H9 (cell line): ENCODE results near the gene TMEM140. TPM values are rescaled to one million over a fixed set of nuclear protein-coding genes. Genes with fewer than 3 reads are reported as not detected.
A peak's percentile ranks its signal among the peaks of the same experiment; 100 is the strongest.

Source experiments
- DNase-seq: peaks from one replicate; pipeline ENCODE4 v3.0.0-alpha.2; 2017
- H2AFZ ChIP-seq: one replicate; pipeline ENCODE4 v1.6.1; 2013; ENCODE audit warnings: mild to moderate bottlenecking, low read length, control low read depth, moderate library complexity
- H2AK5ac ChIP-seq: 2 replicates; pipeline ENCODE4 v1.6.1; 2013; ENCODE audit warnings: low read length, control low read depth, mixed read lengths; ENCODE audit not compliant: insufficient read length
- H2BK120ac ChIP-seq: one replicate; pipeline ENCODE4 v1.6.1; 2013; ENCODE audit warnings: low read depth, mild to moderate bottlenecking, low read length, control low read depth, inconsistent platforms; ENCODE audit not compliant: poor library complexity, severe bottlenecking
- H2BK12ac ChIP-seq: 2 replicates; pipeline ENCODE4 v1.6.1; 2013; ENCODE audit warnings: low read length, control low read depth, mixed read lengths, low read depth; ENCODE audit not compliant: insufficient read length
- H2BK15ac ChIP-seq: 2 replicates; pipeline ENCODE4 v1.6.1; 2013; ENCODE audit warnings: low read depth, low read length, control low read depth
- H2BK20ac ChIP-seq: one replicate; pipeline ENCODE4 v1.6.1; 2013; ENCODE audit warnings: low read depth, mild to moderate bottlenecking, low read length, control low read depth, inconsistent platforms; ENCODE audit not compliant: poor library complexity, severe bottlenecking
- H2BK5ac ChIP-seq: 2 replicates; pipeline ENCODE4 v1.6.1; 2013; ENCODE audit warnings: low read length, control low read depth, mixed read lengths; ENCODE audit not compliant: insufficient read length
- H3K14ac ChIP-seq: 2 replicates; pipeline ENCODE4 v1.6.1; 2013; ENCODE audit warnings: low read length, control low read depth; ENCODE audit not compliant: insufficient read depth
- H3K18ac ChIP-seq: 2 replicates; pipeline ENCODE4 v1.6.1; 2013; ENCODE audit warnings: low read depth, mild to moderate bottlenecking, mixed read lengths, low read length, control low read depth; ENCODE audit not compliant: insufficient read length
- H3K23ac ChIP-seq: 2 replicates; pipeline ENCODE4 v1.6.1; 2013; ENCODE audit warnings: low read length, control low read depth, mixed read lengths, low read depth; ENCODE audit not compliant: insufficient read length
- H3K23me2 ChIP-seq: 2 replicates; pipeline ENCODE4 v1.6.1; 2013; ENCODE audit warnings: low read depth, mild to moderate bottlenecking, mixed read lengths, low read length, control low read depth; ENCODE audit not compliant: insufficient read length, poor library complexity, severe bottlenecking
- H3K27ac ChIP-seq: 2 replicates; pipeline ENCODE4 v1.5.1; 2013; ENCODE audit warnings: low read length, control low read depth, mixed read lengths, low read depth; ENCODE audit not compliant: insufficient read length
- H3K27me3 ChIP-seq: 2 replicates; pipeline ENCODE4 v1.6.1; 2013; ENCODE audit warnings: low read length, control low read depth, inconsistent platforms; ENCODE audit not compliant: insufficient read depth
- H3K4ac ChIP-seq: 2 replicates; pipeline ENCODE4 v1.6.1; 2013; ENCODE audit warnings: low read depth, mild to moderate bottlenecking, control low read depth, inconsistent platforms, low read length, moderate library complexity
- H3K4me1 ChIP-seq: 2 replicates; pipeline ENCODE4 v1.6.1; 2013; ENCODE audit warnings: low read length, control low read depth, inconsistent platforms; ENCODE audit not compliant: insufficient read depth
- H3K4me2 ChIP-seq: 2 replicates; pipeline ENCODE4 v1.6.1; 2013; ENCODE audit warnings: low read length, control low read depth, mixed read lengths; ENCODE audit not compliant: insufficient read length, insufficient read depth
- H3K56ac ChIP-seq: 2 replicates; pipeline ENCODE4 v1.6.1; 2013; ENCODE audit warnings: low read depth, mild to moderate bottlenecking, mixed read lengths, low read length, control low read depth; ENCODE audit not compliant: insufficient read length
- H3K79me1 ChIP-seq: 2 replicates; pipeline ENCODE4 v1.6.1; 2013; ENCODE audit warnings: low read depth, mild to moderate bottlenecking, moderate library complexity, low read length, control low read depth, inconsistent platforms; ENCODE audit not compliant: insufficient read depth, poor library complexity, severe bottlenecking
- H3K79me2 ChIP-seq: 2 replicates; pipeline ENCODE4 v1.6.1; 2013; ENCODE audit warnings: low read length, control low read depth, inconsistent platforms; ENCODE audit not compliant: insufficient read depth
- H3K9ac ChIP-seq: 2 replicates; pipeline ENCODE4 v1.6.1; 2013; ENCODE audit warnings: low read length, control low read depth, mixed read lengths; ENCODE audit not compliant: insufficient read length; ENCODE audit errors: extremely low read depth
- H3K9me3 ChIP-seq: one replicate; pipeline ENCODE4 v1.6.1; 2013; ENCODE audit warnings: low read depth, low read length, inconsistent platforms; ENCODE audit not compliant: control insufficient read depth
- H3T11ph ChIP-seq: one replicate; pipeline ENCODE4 v1.6.1; 2013; ENCODE audit warnings: mild to moderate bottlenecking, low read length, control low read depth, inconsistent platforms
- H4K20me1 ChIP-seq: one replicate; pipeline ENCODE4 v1.6.1; 2013; ENCODE audit not compliant: control insufficient read depth, insufficient read length, insufficient read depth
- H4K5ac ChIP-seq: 2 replicates; pipeline ENCODE4 v1.6.1; 2013; ENCODE audit warnings: low read depth, mild to moderate bottlenecking, mixed read lengths, low read length, control low read depth; ENCODE audit not compliant: insufficient read length
- H4K8ac ChIP-seq: replicated peaks from 2 replicates; pipeline ENCODE4 v1.6.1; 2013; ENCODE audit warnings: low read length, control low read depth, mixed read lengths, low read depth; ENCODE audit not compliant: insufficient read length
- H4K91ac ChIP-seq: 2 replicates; pipeline ENCODE4 v1.6.1; 2013; ENCODE audit warnings: low read depth, mild to moderate bottlenecking, moderate library complexity, mixed read lengths, low read length, control low read depth; ENCODE audit not compliant: insufficient read length
- H3K27ac Mint-ChIP-seq, 3 experiments: 2 replicates in 2 of 3; 3 replicates in 1 of 3; pipeline ENCODE4 v1.8.0; 2020 to 2021; ENCODE audit warnings: mixed read lengths in 3 of 3, mild to moderate bottlenecking in 1 of 3, moderate library complexity in 1 of 3
- H3K27me3 Mint-ChIP-seq: 2 replicates; pipeline ENCODE4 v1.8.0; 2021; ENCODE audit warnings: low read depth, mild to moderate bottlenecking, moderate library complexity, mixed read lengths
- H3K36me3 Mint-ChIP-seq, 3 experiments: 2 replicates in 2 of 3; 3 replicates in 1 of 3; pipeline ENCODE4 v1.8.0; 2020 to 2021; ENCODE audit warnings: low read depth in 3 of 3, mixed read lengths in 3 of 3; ENCODE audit not compliant: insufficient read depth in 1 of 3
- H3K4me1 Mint-ChIP-seq, 2 experiments: 2 replicates each; pipeline ENCODE4 v1.8.0; 2020; ENCODE audit warnings: mixed read lengths in 2 of 2
- H3K4me3 Mint-ChIP-seq, 2 experiments: 2 replicates in 1 of 2; 3 replicates in 1 of 2; pipeline ENCODE4 v1.8.0; 2020 to 2021; ENCODE audit warnings: mild to moderate bottlenecking in 2 of 2, mixed read lengths in 2 of 2, moderate library complexity in 1 of 2
- H3K9me3 Mint-ChIP-seq, 2 experiments: 2 replicates in 1 of 2; 3 replicates in 1 of 2; pipeline ENCODE4 v1.8.0; 2020; ENCODE audit warnings: mild to moderate bottlenecking in 2 of 2, mixed read lengths in 2 of 2, moderate library complexity in 1 of 2
- WGBS: extraction: QIAGEN DNeasy Blood & Tissue Kit; methylation state at CpG from one replicate; pipeline ENCODE4 v1.1.7; 2013; ENCODE audit warnings: missing lambda C conversion rate, low lambda C conversion rate, mixed read lengths; ENCODE audit not compliant: insufficient read length; ENCODE audit errors: extremely low coverage; 5-methylcytosine and 5-hydroxymethylcytosine counted together
- total RNA-seq: library from RNA; stranded (reverse); gene quantifications from 2 replicates; pipeline ENCODE4 v1.2.1, GENCODE V29; 2021
- TF ChIP-seq, protein P1 (sequence below): fragments of 200-600 bp; sonication (generic); conservative IDR thresholded peaks from 3 replicates; pipeline ENCODE4 v1.8.0; 2021; ENCODE audit warnings: antibody characterized with exemption, mild to moderate bottlenecking

TMEM140 gene
- total RNA-seq, 1 experiment from 2014 or later, result not detected

DNA sequence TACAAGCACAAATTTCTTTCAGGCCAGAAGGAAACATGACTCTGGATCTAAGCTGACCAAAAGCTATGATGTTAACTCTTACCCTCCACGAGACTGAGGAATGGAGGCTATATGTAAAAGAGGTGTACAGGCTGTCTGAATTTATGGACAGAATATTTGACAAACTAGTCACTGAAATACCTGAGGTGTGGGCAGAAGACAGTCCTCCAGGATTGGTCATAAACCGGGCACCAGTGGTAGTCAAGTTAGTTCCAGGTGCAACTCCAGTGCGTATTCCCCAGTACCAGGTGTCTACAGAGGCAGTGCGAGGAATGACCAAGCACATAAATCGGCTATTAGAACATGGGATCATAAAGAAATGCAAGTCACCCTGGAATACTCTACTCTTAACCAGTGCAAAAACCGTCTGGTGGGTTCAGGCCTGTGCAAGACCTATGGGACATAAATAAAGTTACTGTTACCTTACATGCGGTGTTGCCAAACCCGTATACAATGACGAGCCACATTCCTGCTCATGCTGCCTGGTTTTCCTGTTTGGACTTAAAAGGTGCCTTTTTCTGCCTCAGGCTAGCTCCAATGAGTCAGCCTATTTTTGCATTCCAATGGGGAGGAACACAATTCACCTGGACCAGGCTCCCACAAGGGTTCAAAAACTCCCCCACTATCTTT, 29.3 kb downstream of the TMEM140 start:
- no peaks in the 10 kb centered on the region for H3K79me1 ChIP-seq
- peak overlapping the region; percentile 53 for H4K91ac ChIP-seq
- Mint-ChIP-seq H3K4me3 (no peak overlapping the region), H3K27ac (peak overlapping the region in 2 of 3 experiments; percentile 72 to 91; a peak in 4 of 7 replicates), H3K27me3 (no peaks in the 10 kb centered on the region), H3K36me3 (peaks cover 15 to 37% (median 23%) of the 10 kb centered on the region in 3 experiments), H3K4me1 (peaks cover 18 to 30% of the 10 kb centered on the region in 2 experiments), H3K9me3 (peaks cover 26 to 28% of the 10 kb centered on the region in 2 experiments)
- H3K56ac ChIP-seq, result no peak overlapping the region
- no peak overlapping the region for H4K8ac ChIP-seq
- no peak overlapping the region for H2BK120ac ChIP-seq
- H4K20me1 ChIP-seq, result no peaks in the 10 kb centered on the region
- no peaks in the 10 kb centered on the region for H3K27me3 ChIP-seq
- peak overlapping the region; percentile 89 for H2AK5ac ChIP-seq
- peak overlapping the region; percentile 85 for H2BK20ac ChIP-seq
- H2BK15ac ChIP-seq, result 0 out of 2 replicates have a peak overlapping the region, but pooled peaks have one; percentile 65
- H3K4ac ChIP-seq, result peak overlapping the region; percentile 76
- no peak overlapping the region for H2BK5ac ChIP-seq
- no peak overlapping the region for H3T11ph ChIP-seq
- peak overlapping the region; percentile 12 for H4K5ac ChIP-seq
- DNase-seq, result peak; percentile 56
- H3K79me2 ChIP-seq, result no peaks in the 10 kb centered on the region
- H3K4me2 ChIP-seq, result no peak overlapping the region
- peak overlapping the region; percentile 66; the same call in 1 of the 2 replicates for H3K14ac ChIP-seq
- H3K27ac ChIP-seq, result no peak overlapping the region
- no peak overlapping the region for H3K9ac ChIP-seq
- peaks cover 5% of the 10 kb centered on the region; the same call in 1 of the 2 replicates for H3K4me1 ChIP-seq
- no peak overlapping the region for H2AFZ ChIP-seq
- TF ChIP-seq, protein P1, sequence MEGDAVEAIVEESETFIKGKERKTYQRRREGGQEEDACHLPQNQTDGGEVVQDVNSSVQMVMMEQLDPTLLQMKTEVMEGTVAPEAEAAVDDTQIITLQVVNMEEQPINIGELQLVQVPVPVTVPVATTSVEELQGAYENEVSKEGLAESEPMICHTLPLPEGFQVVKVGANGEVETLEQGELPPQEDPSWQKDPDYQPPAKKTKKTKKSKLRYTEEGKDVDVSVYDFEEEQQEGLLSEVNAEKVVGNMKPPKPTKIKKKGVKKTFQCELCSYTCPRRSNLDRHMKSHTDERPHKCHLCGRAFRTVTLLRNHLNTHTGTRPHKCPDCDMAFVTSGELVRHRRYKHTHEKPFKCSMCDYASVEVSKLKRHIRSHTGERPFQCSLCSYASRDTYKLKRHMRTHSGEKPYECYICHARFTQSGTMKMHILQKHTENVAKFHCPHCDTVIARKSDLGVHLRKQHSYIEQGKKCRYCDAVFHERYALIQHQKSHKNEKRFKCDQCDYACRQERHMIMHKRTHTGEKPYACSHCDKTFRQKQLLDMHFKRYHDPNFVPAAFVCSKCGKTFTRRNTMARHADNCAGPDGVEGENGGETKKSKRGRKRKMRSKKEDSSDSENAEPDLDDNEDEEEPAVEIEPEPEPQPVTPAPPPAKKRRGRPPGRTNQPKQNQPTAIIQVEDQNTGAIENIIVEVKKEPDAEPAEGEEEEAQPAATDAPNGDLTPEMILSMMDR, result no peak
- H3K23ac ChIP-seq, result no peak overlapping the region
- H2BK12ac ChIP-seq, result peak overlapping the region; percentile 41
- H3K23me2 ChIP-seq, result no peaks in the 10 kb centered on the region
- peaks cover 22% of the 10 kb centered on the region for H3K9me3 ChIP-seq
- no CpG with 5 or more reads among the region's 9 CpGs for WGBS
- H3K18ac ChIP-seq, result no peak overlapping the region
